D721Med (cell line): ENCODE measurements around the gene PGF.

Experiments used
- DNase-seq: peaks from one replicate; pipeline ENCODE4 v3.0.0; 2011; ENCODE audit warnings: low spot score; ENCODE audit not compliant: insufficient read length
- FAIRE-seq: peaks from 2 replicates; lab custom pipeline; 2011; peaks lifted over from hg19 to GRCh38; lab: Jason Lieb, UNC
- CTCF ChIP-seq: IDR thresholded peaks from 2 replicates; pipeline ENCODE4 v1.5.1; 2012; ENCODE audit warnings: mild to moderate bottlenecking, control low read depth; ENCODE audit not compliant: insufficient read depth; ENCODE audit errors: missing control alignments

The PGF gene

GRCh38 chr14:74988993-74989392 lies 33.6 kb upstream of the PGF start:
- FAIRE-seq: no peak
- no peak for DNase-seq
- TF ChIP-seq CTCF: no peak

GRCh38 chr14:74988131-74988530 lies 32.7 kb upstream of the PGF start:
- no peak for FAIRE-seq
- no peak for TF ChIP-seq CTCF

GRCh38 chr14:74985806-74986205 lies 30.4 kb upstream of the PGF start:
- FAIRE-seq: no peak
- DNase-seq: no peak
- TF ChIP-seq CTCF: no peak

More at GRCh38 chr14:74988131-74988530, 32.7 kb upstream of the PGF start:
- DNase-seq: no peak

GRCh38 chr14:74985028-74985310 lies 29.6 kb upstream of the PGF start:
- TF ChIP-seq CTCF: no peak
- DNase-seq: no peak
- no peak for FAIRE-seq

GRCh38 chr14:74984236-74985027 lies 29.0 kb upstream of the PGF start:
- FAIRE-seq (no peak), DNase-seq (no peak)
- TF ChIP-seq CTCF: no peak

GRCh38 chr14:74983343-74983742 lies 27.9 kb upstream of the PGF start:
- DNase-seq (no peak), FAIRE-seq (no peak)
- TF ChIP-seq CTCF: no peak

GRCh38 chr14:74982661-74983060 lies 27.3 kb upstream of the PGF start:
- TF ChIP-seq CTCF: no peak
- FAIRE-seq (no peak), DNase-seq (no peak)
